Neural cell (in vitro differentiated cells): ENCODE data around the gene F2R. TPM values are rescaled to one million over a fixed set of nuclear protein-coding genes. Genes with fewer than 3 reads are reported as not detected.

Experiments
- H2AFZ ChIP-seq: fragments of 200-600, 300-800 bp; sonication (generic), shearing (Covaris generic); 2 replicates; pipeline ENCODE4 v1.6.0; 2014; ENCODE audit warnings: low read depth, mild to moderate bottlenecking, antibody characterized with exemption, low read length, moderate library complexity
- H3F3A ChIP-seq: fragments of 200-600 bp; shearing (Covaris generic); 2 replicates; pipeline ENCODE4 v1.6.1; 2016; ENCODE audit warnings: mild to moderate bottlenecking, moderate library complexity, mixed read lengths, antibody characterized with exemption, low read length; ENCODE audit not compliant: insufficient read depth, poor library complexity, severe bottlenecking
- H3K27ac ChIP-seq: fragments of 200-600, 300-800 bp; sonication (generic), shearing (Covaris generic); 2 replicates; pipeline ENCODE4 v1.5.1; 2014; ENCODE audit warnings: mild to moderate bottlenecking, low read length, moderate library complexity
- H3K27me3 ChIP-seq: fragments of 300-800, 200-600 bp; sonication (generic), shearing (Covaris generic); 2 replicates; pipeline ENCODE4 v1.6.0; 2014; ENCODE audit warnings: mild to moderate bottlenecking, low read depth, low read length, moderate library complexity; ENCODE audit not compliant: insufficient read depth
- H3K36me3 ChIP-seq: fragments of 300-800, 200-600 bp; sonication (generic), shearing (Covaris generic); 2 replicates; pipeline ENCODE4 v1.5.1; 2014; ENCODE audit warnings: mild to moderate bottlenecking, antibody characterized with exemption, low read length, moderate library complexity; ENCODE audit not compliant: insufficient read depth
- H3K4me2 ChIP-seq: fragments of 300-800, 200-600 bp; sonication (generic), shearing (Covaris generic); 2 replicates; pipeline ENCODE4 v1.6.0; 2014; ENCODE audit warnings: mild to moderate bottlenecking, low read length
- H3K4me3 ChIP-seq: fragments of 300-800, 200-600 bp; sonication (generic), shearing (Covaris generic); 2 replicates; pipeline ENCODE4 v1.5.1; 2014; ENCODE audit warnings: mild to moderate bottlenecking, low read length, moderate library complexity
- H3K79me2 ChIP-seq: fragments of 200-600 bp; shearing (Covaris generic); replicated peaks from 2 replicates; pipeline ENCODE4 v1.6.0; 2014; ENCODE audit warnings: mild to moderate bottlenecking, low read length, moderate library complexity; ENCODE audit not compliant: insufficient read depth
- H3K9ac ChIP-seq: fragments of 300-800, 200-600 bp; sonication (generic), shearing (Covaris generic); 2 replicates; pipeline ENCODE4 v1.6.1; 2016; ENCODE audit warnings: mild to moderate bottlenecking, low read length, mixed read lengths
- H3K9me2 ChIP-seq: fragments of 200-600 bp; shearing (Covaris generic); 2 replicates; pipeline ENCODE4 v1.6.1; 2016; ENCODE audit warnings: mild to moderate bottlenecking, low read length, mixed read lengths; ENCODE audit not compliant: insufficient read depth
- H3K9me3 ChIP-seq: fragments of 200-600, 300-800 bp; sonication (generic), shearing (Covaris generic); 2 replicates; pipeline ENCODE4 v1.6.1; 2016; ENCODE audit warnings: mild to moderate bottlenecking, mixed run types, low read length, moderate library complexity, mixed read lengths
- H4K20me1 ChIP-seq: fragments of 200-600 bp; shearing (Covaris generic); 2 replicates; pipeline ENCODE4 v1.6.1; 2016; ENCODE audit warnings: mild to moderate bottlenecking, mixed run types; ENCODE audit not compliant: insufficient read depth
- CTCF ChIP-seq: fragments of 450-650 bp; IDR thresholded peaks from 2 replicates; pipeline ENCODE4 v1.5.1; 2014; ENCODE audit warnings: antibody characterized with exemption, mild to moderate bottlenecking, moderate library complexity; ENCODE audit not compliant: poor library complexity, severe bottlenecking
- EP300 ChIP-seq: fragments of 450-650 bp; conservative IDR thresholded peaks from 2 replicates; pipeline ENCODE4 v1.6.1; 2014; ENCODE audit warnings: antibody characterized with exemption, mild to moderate bottlenecking, moderate library complexity; ENCODE audit not compliant: poor library complexity, severe bottlenecking
- EZH2 ChIP-seq: fragments of 200-600, 300-800 bp; shearing (Covaris generic), sonication (generic); IDR thresholded peaks from 2 replicates; pipeline ENCODE4 v1.6.1; 2014; ENCODE audit warnings: antibody characterized with exemption, low read length, borderline replicate concordance, mild to moderate bottlenecking; ENCODE audit not compliant: insufficient read depth, poor library complexity, severe bottlenecking
- MXI1 ChIP-seq: fragments of 450-650 bp; conservative IDR thresholded peaks from 2 replicates; pipeline ENCODE4 v1.6.1; 2014; ENCODE audit warnings: antibody characterized with exemption, mild to moderate bottlenecking; ENCODE audit not compliant: poor library complexity, severe bottlenecking
- POLR2AphosphoS5 ChIP-seq: IDR thresholded peaks from 2 replicates; pipeline ENCODE4 v1.6.1; 2012
- RAD21 ChIP-seq: fragments of 450-650 bp; conservative IDR thresholded peaks from 2 replicates; pipeline ENCODE4 v1.6.1; 2014; ENCODE audit warnings: antibody characterized with exemption, mild to moderate bottlenecking, moderate library complexity
- SMC3 ChIP-seq: fragments of 450-650 bp; conservative IDR thresholded peaks from 2 replicates; pipeline ENCODE4 v1.6.1; 2014; ENCODE audit warnings: antibody characterized with exemption, mild to moderate bottlenecking, moderate library complexity; ENCODE audit not compliant: poor library complexity
- TAF1 ChIP-seq: IDR thresholded peaks from 2 replicates; pipeline ENCODE4 v1.6.1; 2012; ENCODE audit warnings: low read depth
- polyA plus RNA-seq: library from polyadenylated mRNA; depleted of rRNA; stranded (reverse); fragments of >200 nt; gene quantifications from 2 replicates; pipeline ENCODE4 v1.2.3, GENCODE V29; 2014
- TF ChIP-seq, protein P1 (sequence below): IDR thresholded peaks from 2 replicates; pipeline ENCODE4 v1.6.1; 2012; ENCODE audit warnings: borderline replicate concordance

Gene F2R
- polyA plus RNA-seq, 1 donor from 2014 or later = 35.9 TPM

- Histone ChIP-seq H3K4me3 (no peak overlapping the region), H3K9me3 (no peaks in the 10 kb centered on the region), H3K9ac (no peak overlapping the region), H3K79me2 (no peaks in the 10 kb centered on the region), H4K20me1 (no peaks in the 10 kb centered on the region), H3K27me3 (no peaks in the 10 kb centered on the region), H3K4me2 (no peak overlapping the region), H3K9me2 (no peaks in the 10 kb centered on the region), H3F3A (no peaks in the 10 kb centered on the region), H3K36me3 (no peaks in the 10 kb centered on the region), H3K27ac (no peak overlapping the region), H2AFZ (no peak overlapping the region)
- TF ChIP-seq RAD21 (no peak), EZH2 (no peak), TAF1 (no peak), EP300 (no peak), CTCF (no peak), MXI1 (no peak), SMC3 (no peak), POLR2AphosphoS5 (no peak)
- TF ChIP-seq, protein P1, sequence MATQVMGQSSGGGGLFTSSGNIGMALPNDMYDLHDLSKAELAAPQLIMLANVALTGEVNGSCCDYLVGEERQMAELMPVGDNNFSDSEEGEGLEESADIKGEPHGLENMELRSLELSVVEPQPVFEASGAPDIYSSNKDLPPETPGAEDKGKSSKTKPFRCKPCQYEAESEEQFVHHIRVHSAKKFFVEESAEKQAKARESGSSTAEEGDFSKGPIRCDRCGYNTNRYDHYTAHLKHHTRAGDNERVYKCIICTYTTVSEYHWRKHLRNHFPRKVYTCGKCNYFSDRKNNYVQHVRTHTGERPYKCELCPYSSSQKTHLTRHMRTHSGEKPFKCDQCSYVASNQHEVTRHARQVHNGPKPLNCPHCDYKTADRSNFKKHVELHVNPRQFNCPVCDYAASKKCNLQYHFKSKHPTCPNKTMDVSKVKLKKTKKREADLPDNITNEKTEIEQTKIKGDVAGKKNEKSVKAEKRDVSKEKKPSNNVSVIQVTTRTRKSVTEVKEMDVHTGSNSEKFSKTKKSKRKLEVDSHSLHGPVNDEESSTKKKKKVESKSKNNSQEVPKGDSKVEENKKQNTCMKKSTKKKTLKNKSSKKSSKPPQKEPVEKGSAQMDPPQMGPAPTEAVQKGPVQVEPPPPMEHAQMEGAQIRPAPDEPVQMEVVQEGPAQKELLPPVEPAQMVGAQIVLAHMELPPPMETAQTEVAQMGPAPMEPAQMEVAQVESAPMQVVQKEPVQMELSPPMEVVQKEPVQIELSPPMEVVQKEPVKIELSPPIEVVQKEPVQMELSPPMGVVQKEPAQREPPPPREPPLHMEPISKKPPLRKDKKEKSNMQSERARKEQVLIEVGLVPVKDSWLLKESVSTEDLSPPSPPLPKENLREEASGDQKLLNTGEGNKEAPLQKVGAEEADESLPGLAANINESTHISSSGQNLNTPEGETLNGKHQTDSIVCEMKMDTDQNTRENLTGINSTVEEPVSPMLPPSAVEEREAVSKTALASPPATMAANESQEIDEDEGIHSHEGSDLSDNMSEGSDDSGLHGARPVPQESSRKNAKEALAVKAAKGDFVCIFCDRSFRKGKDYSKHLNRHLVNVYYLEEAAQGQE = no peak
Observed at GRCh38 chr5:76701298-76701697, 14.6 kb upstream of the F2R start.

DNA sequence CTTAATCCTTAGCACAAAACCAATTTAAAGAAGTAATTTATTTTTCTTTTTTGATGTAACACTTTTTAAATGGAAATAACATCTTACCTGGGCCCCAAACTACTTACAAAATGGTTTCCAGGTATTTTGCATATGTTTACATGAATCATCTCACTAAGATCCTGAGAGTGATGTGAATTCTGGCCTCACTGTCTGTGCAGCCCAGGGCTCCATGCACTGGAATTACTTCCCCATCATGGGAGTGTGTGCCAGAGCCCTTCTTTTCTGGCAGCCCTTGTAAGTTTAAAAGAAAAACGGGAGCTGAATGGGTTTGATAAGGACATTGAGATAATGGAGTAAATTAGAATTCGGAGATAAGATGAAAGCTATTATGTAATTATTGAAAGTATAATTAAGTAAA is 12.2 kb upstream of the F2R start:
- no peaks in the 10 kb centered on the region for H3K36me3 ChIP-seq
- H2AFZ ChIP-seq = no peak overlapping the region
- H3K79me2 ChIP-seq = no peaks in the 10 kb centered on the region
- H3F3A ChIP-seq = no peaks in the 10 kb centered on the region
- H3K9ac ChIP-seq = no peak overlapping the region
- no peaks in the 10 kb centered on the region for H4K20me1 ChIP-seq
- no peak overlapping the region for H3K27ac ChIP-seq
- no peak overlapping the region for H3K4me2 ChIP-seq
- H3K4me3 ChIP-seq = no peak overlapping the region
- no peaks in the 10 kb centered on the region for H3K9me2 ChIP-seq
- no peaks in the 10 kb centered on the region for H3K9me3 ChIP-seq
- H3K27me3 ChIP-seq = no peaks in the 10 kb centered on the region
- TF ChIP-seq EZH2 (no peak), CTCF (no peak), EP300 (no peak)
